T-helper 17 cell (primary cell): ENCODE measurements around the gene PRKCZ. TPM values are rescaled to one million over a fixed set of nuclear protein-coding genes. Genes with fewer than 3 reads are reported as not detected.
A peak's percentile ranks its signal among the peaks of the same experiment; 100 is the strongest.

ENCODE experiments used
- ATAC-seq: fragments of 150-1000 bp; cut with Tn5 transposase; 2 replicates; pipeline ENCODE4 v1.10.0; 2021; ENCODE audit warnings: mild to moderate bottlenecking, moderate library complexity
- DNase-seq, 3 donors: peaks; one replicate each; pipeline versions ENCODE4 v3.0.0 to v3.0.0-alpha.2; 2020 to 2021
- H3K9me3 ChIP-seq: one replicate; pipeline ENCODE4 v1.7.0; 2013; ENCODE audit warnings: low read length, mild to moderate bottlenecking; ENCODE audit not compliant: control insufficient read depth, poor library complexity, severe bottlenecking
- H3K27ac Mint-ChIP-seq: one replicate; pipeline ENCODE4 v1.8.0; 2022; ENCODE audit warnings: mild to moderate bottlenecking, moderate library complexity, mixed read lengths
- H3K27me3 Mint-ChIP-seq: one replicate; pipeline ENCODE4 v1.8.0; 2022; ENCODE audit warnings: mixed read lengths
- H3K36me3 Mint-ChIP-seq: one replicate; pipeline ENCODE4 v1.8.0; 2022; ENCODE audit warnings: low read depth, mixed read lengths
- H3K4me1 Mint-ChIP-seq: one replicate; pipeline ENCODE4 v1.8.0; 2022; ENCODE audit warnings: mild to moderate bottlenecking, mixed read lengths
- H3K4me3 Mint-ChIP-seq: one replicate; pipeline ENCODE4 v1.8.0; 2022; ENCODE audit warnings: mild to moderate bottlenecking, moderate library complexity, mixed read lengths
- total RNA-seq, 4 donors: library from RNA in 2 of 4; stranded (reverse) in 2 of 4; gene quantifications; one replicate each; pipeline ENCODE4 v1.2.3 and lab custom pipeline; 2022 to 2026

Gene PRKCZ
- total RNA-seq, 2 donors from 2014 or later: 26.0 to 33.5 TPM

DNA sequence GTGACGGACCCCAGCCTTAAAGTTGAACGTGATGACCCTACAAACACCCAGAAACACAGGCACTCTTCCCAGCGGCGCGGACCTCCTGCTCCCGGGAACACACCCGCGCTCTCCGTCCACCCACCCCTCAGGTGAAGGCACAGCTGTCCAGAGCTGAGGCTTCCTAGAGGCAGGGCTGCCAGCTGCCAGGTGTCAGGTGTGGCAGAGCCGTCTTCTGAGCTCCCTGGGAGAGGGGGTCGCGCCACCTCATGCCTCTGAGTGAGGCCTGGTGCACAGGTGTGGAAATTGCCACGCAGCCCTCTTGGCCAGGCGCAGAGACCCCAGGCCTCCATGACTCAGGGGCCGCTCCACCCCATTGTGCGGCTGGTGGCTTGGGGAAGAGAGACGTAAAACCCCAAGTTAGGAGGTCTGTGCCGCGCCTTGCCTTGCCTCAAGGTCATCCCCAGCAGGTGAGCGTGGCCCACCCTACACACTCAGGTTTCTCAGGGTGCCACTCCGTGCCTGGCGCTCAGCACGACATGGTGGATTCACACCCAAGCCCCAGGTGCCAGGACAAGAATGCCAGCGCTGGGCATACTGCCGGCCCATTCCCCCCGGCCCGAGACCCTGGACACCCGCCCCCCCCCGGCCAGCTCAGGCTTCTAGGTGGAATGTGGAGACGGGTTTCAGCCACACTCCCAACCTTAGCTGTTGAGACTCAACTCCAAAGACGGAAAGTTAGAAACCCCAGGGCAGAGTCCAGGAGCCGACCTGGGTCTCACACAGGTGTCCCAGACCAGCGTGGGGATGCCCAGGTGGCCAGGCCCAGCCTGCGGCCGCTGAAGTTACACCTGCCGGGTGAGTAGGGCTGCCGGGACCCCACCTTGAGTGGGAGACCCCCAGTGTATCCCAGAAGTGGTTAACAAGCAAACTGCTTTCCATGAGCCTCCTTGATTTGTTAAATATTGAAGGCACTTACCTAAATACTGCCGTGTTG, 136.0 kb downstream of the PRKCZ start:
- no peak for DNase-seq

DNA sequence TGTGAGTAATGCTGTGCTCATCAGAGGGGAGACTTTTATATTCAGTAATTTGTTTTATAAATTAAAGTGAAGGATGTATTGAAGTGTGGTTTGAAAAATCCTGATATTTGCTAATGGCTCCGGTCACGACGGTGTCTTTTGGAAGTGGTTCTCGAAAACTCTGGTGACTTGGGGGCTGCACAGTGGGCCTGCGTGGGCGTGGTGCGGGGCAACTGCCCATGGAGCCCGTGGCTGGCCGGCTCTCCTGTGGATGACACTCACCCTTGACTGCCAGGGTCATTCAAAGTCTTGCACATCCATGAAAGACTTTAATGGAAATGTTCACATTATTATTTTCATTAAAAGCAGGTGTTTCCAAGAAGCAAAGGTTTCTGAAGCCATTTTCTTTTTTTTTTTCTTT, 136.7 kb downstream of the PRKCZ start:
- Mint-ChIP-seq H3K36me3 (no peaks in the 10 kb centered on the region), H3K4me3 (no peak overlapping the region), H3K27me3 (no peaks in the 10 kb centered on the region), H3K27ac (no peak overlapping the region), H3K4me1 (peaks cover 14% of the 10 kb centered on the region)
- no peak for DNase-seq
- no peak for ATAC-seq
- H3K9me3 ChIP-seq: no peaks in the 10 kb centered on the region

More for the DNA sequence above, 136.0 kb downstream of the PRKCZ start:
- Mint-ChIP-seq H3K36me3 (no peaks in the 10 kb centered on the region), H3K27me3 (no peaks in the 10 kb centered on the region), H3K27ac (no peak overlapping the region), H3K4me3 (no peak overlapping the region), H3K4me1 (peaks cover 13% of the 10 kb centered on the region)
- no peaks in the 10 kb centered on the region for H3K9me3 ChIP-seq
- ATAC-seq: no peak

DNA sequence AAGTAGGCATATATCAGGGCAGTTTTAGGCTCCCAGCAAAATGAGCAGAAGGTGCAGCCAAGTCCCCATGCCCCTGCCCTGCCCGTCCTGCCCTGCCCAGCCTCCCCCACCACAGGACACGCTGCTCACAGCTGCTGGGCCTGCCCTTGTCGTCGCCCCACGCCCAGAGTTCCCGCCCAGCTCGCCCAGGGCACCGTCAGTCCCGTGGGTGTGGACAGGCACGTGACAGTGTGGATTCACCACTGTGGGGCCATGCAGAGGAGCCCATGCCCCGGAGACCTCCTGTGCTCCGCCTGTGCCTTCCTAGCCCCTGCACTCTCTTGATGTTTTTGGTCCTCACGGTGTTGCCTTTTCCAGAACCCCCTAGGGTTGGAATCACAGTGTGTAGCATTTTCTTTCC, 137.4 kb downstream of the PRKCZ start:
- DNase-seq (no peak), ATAC-seq (no peak)
- Mint-ChIP-seq H3K36me3 (no peaks in the 10 kb centered on the region), H3K27me3 (no peaks in the 10 kb centered on the region), H3K4me1 (peaks cover 14% of the 10 kb centered on the region), H3K27ac (no peak overlapping the region), H3K4me3 (no peak overlapping the region)
- no peaks in the 10 kb centered on the region for H3K9me3 ChIP-seq

DNA sequence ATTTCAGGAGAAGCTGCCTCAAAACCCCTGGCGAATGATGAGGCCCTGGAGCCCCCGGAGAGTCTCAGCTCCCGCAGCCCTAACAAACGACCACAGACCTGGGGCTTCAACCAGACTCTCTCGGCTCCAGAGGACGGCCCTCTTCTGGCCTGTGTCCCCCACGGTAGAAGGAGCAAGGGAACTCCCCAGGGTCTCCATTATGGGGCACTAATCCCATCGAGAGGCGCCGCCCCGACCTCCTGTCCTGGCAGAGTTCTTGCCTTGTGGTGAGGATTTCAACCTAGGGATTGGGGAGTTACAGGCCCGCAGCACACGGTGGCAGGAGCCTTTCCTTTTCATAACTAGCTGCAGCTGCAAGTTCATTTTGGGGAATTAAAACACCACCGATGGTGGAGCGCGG, 138.1 kb downstream of the PRKCZ start:
- Mint-ChIP-seq H3K4me1 (peaks cover 11% of the 10 kb centered on the region), H3K36me3 (no peaks in the 10 kb centered on the region), H3K4me3 (no peak overlapping the region), H3K27me3 (no peaks in the 10 kb centered on the region), H3K27ac (no peak overlapping the region)
- DNase-seq (no peak), ATAC-seq (no peak)
- H3K9me3 ChIP-seq: no peaks in the 10 kb centered on the region

DNA sequence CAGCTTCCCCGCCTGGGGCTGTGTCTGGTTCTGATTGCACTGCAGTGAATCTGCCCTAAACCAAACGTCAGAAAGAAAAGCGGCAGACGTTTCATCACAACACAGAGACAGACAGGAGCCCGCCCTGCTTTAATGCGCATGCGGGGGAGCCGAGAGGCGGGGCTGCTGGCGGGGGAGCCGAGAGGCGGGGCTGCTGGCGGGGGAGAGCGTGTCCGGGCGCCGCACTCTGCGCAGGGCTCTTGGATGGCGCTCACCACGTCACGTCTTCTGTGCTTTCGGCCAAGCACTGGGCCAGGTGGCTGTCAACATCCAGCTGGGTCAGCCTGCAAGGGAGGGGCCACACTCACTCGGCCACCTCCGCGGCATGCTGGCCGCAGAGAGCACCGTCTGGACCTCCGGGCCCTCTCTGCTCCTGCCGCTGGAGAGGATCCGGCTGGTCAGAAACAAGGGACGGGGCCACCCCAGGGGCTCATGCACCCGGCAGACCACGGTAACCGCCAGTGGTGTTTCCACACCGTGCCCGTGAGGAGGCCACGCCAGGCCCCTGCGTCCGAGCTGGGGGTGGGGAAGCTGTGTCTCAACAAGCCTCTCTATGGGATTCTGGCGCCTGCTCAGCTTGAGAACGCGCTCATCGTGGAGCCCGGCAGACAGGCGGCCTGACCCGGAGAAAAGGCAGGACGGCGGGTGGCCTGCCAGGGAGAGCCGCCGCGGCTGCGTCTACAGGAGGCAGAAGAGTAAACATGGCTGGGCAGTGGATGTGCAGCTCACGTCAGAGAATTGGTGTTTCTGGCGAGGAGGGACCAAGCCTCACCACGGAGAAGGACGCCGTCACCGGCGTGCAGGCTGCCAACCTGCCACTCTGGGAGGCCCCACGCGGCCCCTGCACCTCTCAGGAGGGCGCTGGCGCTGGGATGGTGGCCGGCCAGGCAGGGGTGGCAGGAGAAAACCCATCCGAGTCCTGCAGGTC, 139.5 kb downstream of the PRKCZ start:
- peak; percentile 83 to 88 (median 85) for DNase-seq

DNA sequence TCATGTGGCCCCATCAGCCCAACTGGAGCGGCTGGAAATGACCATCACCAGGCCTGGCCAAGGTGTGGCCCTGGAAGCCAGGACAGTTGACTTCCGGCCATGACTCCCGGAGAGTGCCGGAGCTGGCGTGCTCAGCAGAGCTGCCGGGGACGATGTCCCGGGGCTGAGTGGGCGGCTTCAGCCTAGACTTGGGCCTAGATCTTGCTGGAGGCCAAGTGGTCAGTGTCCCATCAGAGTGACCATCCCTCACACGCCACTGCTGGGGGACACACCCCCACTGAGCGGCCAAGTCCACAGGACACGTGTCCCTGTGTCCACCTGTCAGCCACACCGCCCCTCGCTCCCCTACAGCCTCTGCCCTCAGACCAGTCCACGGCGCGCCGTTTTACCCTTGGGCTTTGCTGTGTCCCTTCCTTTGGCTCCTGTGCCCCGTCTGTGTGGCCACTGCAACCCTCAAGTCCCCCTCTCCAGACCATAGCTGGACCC, 140.3 kb downstream of the PRKCZ start:
- ATAC-seq: no peak
- Mint-ChIP-seq H3K36me3 (no peaks in the 10 kb centered on the region), H3K27me3 (no peaks in the 10 kb centered on the region), H3K27ac (peak overlapping the region; percentile 80), H3K4me3 (peak overlapping the region; percentile 67), H3K4me1 (peaks cover 11% of the 10 kb centered on the region)
- H3K9me3 ChIP-seq: no peaks in the 10 kb centered on the region
- no peak for DNase-seq

More for the DNA sequence above, 139.5 kb downstream of the PRKCZ start:
- ATAC-seq: peak; percentile 94
- Mint-ChIP-seq H3K36me3 (no peaks in the 10 kb centered on the region), H3K27me3 (no peaks in the 10 kb centered on the region), H3K27ac (peak overlapping the region; percentile 65), H3K4me3 (peak overlapping the region; percentile 82), H3K4me1 (peaks cover 11% of the 10 kb centered on the region)
- H3K9me3 ChIP-seq: no peaks in the 10 kb centered on the region

DNA sequence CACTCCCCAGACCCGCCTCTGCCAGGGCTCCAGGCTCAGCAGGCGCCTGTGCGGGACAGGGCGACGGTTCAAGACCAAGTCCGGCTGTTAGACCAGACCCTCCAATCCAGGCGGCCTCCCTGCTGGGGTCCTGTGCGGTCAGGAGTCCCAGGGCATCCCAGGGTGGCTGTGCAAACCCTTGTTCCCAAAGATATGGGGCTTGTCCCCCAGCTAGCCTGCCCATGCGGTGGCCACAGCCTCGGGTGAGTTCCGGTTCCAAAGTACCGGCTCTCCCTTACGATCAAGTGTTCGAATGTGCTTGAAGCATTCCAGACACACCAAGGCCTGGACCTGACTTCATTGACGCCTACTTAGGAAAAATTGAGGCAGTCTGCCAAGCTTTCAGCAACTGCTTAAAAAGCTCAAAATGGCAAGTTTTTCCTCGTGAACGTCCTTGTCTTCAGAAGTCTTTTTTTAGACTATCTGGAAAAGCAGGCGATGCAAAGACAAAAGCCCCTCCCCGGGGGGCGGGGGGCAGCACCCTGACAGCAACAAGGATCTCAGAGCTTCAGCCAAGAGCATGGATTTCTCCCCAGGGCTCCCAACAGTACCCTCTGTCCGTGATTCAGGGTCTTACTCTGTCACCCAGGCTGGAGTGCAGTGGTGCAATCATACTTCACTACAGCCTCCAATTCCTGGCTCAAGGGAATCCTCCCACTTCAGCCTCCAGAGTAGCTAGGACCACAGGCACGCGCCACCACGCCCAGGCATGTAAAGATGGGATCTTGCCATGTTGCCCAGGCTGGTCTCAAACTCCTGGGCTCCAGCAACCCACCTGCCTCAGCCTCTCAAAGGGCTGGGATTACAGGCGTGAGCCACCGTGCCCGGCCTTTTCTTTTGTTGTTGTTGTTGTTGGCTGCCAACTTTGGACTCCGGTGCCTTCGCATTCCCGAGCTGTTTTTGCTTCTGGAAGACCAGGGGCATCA, 142.1 kb downstream of the PRKCZ start:
- H3K9me3 ChIP-seq: no peaks in the 10 kb centered on the region
- H3K4me1 Mint-ChIP-seq: peaks cover 11% of the 10 kb centered on the region
- no peaks in the 10 kb centered on the region for H3K36me3 Mint-ChIP-seq
- ATAC-seq (no peak), DNase-seq (no peak)
- H3K27ac Mint-ChIP-seq: peak overlapping the region; percentile 49
- no peaks in the 10 kb centered on the region for H3K27me3 Mint-ChIP-seq
- peak overlapping the region; percentile 7 for H3K4me3 Mint-ChIP-seq

DNA sequence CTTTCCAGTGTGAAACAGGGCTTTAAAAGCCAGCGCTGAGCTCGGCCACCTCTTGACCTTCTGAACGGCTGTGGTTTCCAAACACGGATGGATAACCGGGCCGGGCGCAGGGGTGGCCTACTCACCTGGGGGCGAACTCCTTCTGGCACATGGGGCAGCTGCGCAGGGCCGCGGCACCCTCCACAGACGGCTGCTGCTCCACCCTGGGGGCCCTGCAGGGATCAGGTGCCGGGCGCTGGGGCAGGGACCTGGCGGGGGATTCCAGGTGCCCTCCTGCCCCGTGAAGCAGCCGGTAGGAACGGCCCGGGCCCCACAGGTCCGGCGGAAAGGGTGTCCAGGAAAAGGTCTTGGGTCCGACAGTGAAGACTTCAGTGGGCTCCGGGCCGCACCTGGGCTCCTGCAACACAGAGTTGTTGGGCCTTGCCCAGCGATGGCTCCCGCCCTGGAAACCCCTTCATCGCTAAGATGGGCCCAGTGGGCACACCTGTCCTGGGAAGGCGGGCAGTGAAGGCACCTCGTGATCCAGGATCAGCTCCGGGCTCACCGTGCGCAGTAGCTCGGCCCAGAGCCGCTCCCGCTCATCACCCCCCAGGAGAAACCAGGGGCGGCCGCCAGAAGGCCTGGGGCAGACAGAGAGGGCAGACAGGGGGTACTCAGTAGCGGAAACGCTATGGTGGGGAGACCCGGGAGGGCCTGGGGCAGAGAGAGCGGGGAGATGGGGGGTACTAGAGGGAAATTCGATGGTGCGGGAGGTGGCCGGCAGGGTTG, 143.5 kb downstream of the PRKCZ start:
- ATAC-seq: no peak
- H3K36me3 Mint-ChIP-seq: no peaks in the 10 kb centered on the region

DNA sequence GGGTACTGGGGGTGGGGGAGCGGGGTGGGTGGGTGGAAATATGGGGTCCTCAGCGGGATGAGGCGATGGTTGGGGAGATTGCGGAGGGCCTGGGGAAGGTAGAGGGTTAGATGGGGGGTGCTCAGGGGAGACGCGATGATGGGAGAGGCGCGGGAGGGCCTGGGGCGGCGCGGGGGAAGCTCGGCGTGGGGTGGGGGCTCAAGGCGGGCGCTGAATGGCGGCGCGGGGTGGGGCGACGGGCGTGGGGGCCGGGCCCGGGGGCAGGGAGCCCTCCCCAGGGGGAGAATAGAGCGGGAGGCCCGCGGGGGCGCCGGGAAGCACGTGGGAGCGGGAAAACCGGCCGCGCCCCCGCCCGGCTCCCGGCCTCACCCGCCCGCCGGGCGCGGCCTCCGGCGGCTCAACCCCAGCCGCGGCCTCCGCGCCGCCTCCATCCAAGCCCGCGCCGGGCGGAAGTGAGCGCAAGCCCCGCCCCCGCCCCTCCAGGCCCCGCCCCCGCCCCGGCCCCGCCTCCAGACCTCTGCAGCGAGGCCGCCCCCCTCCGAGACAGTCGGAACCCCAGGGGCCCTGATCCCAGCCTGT, 144.2 kb downstream of the PRKCZ start, which contains the start of gene FAAP20:
FAAP20 (minus strand) TSS at position 454 of the 579 bp plus-strand sequence; CDS start at position 431, 23 bp downstream.
- Mint-ChIP-seq H3K4me3 (peak within 1 kb of the TSS; percentile 92), H3K27ac (peak within 1 kb of the TSS; percentile 53), H3K4me1 (peaks cover 14% of the 10 kb centered on the region), H3K36me3 (no peaks in the 10 kb centered on the region), H3K27me3 (no peaks in the 10 kb centered on the region)
- ATAC-seq: peak; percentile 72
- DNase-seq: peak in 2 of 3 donors; percentile 70 to 73
- H3K9me3 ChIP-seq: no peaks in the 10 kb centered on the region

More for the DNA sequence above, 143.5 kb downstream of the PRKCZ start:
- Mint-ChIP-seq H3K4me3 (peak overlapping the region; percentile 84), H3K4me1 (peaks cover 9% of the 10 kb centered on the region), H3K27ac (no peak overlapping the region), H3K27me3 (no peaks in the 10 kb centered on the region)
- DNase-seq: no peak
- no peaks in the 10 kb centered on the region for H3K9me3 ChIP-seq

DNA sequence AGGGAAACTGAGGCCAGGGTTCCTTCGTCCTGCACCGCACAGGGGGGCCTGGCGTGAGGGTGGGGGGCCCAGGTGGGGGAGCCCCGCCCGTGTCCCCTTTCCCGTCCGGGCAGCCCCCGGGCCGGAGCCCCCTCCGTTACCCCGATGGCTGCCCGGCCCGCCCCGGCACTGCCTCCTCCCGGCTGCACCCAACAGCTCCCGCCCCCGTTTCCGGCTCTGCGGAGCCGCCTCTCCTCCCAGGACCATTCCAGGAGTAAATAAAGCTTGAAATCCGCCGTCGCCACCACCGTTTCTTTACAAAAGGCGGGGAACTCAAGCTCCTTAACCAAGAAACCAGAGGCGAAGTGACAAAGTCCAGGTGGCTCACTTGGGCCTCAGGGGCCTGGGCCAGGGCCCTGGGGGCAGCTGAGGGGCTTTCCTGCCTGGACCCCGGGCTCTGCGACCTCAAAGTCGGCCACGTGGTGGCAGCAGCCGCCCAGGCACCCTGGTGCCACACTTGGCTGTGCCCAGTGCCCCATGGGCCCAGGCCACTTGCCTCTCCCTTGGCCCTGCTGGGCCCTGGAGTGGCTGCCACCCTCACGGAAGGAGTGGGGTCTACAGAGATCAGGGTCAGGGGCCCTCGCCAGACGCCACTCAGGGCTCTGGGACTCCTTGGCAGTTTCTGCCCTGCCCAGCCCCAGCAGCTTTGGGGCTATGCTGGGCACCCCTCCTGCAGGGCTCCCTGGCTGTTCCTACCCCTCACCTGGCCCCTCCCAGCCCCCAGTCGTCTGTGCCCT, 144.9 kb downstream of the PRKCZ start:
- Mint-ChIP-seq H3K27ac (peak overlapping the region; percentile 53), H3K4me3 (peak overlapping the region; percentile 92), H3K4me1 (peaks cover 20% of the 10 kb centered on the region), H3K36me3 (no peaks in the 10 kb centered on the region), H3K27me3 (no peaks in the 10 kb centered on the region)
- peak; percentile 81 for ATAC-seq
- no peaks in the 10 kb centered on the region for H3K9me3 ChIP-seq
- peak; percentile 80 to 85 (median 84) for DNase-seq

DNA sequence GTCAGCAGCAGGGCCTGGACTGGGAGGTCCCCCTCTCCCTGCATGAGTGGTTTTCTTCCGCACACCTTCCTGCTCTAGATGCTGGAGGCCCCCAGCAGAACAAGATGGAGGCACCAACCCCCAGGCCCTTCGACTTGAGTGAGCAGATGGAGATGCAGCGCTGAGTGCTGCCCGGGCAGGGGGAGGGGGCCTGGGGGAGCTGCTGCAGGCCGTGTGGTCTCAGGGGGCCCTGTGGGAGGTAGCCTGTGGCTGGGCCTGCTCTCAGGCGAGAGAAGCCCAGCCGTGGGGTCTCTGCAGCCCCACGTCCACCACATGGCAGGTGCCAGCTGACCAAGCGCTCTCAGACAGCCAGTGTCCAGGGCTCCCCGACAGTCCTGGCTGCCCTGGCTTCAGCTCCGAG, 145.6 kb downstream of the PRKCZ start:
- peaks cover 19% of the 10 kb centered on the region for H3K4me1 Mint-ChIP-seq
- no peak overlapping the region for H3K4me3 Mint-ChIP-seq
- H3K9me3 ChIP-seq: no peaks in the 10 kb centered on the region
- H3K36me3 Mint-ChIP-seq: no peaks in the 10 kb centered on the region
- DNase-seq (no peak), ATAC-seq (no peak)
- no peaks in the 10 kb centered on the region for H3K27me3 Mint-ChIP-seq
- peak overlapping the region; percentile 53 for H3K27ac Mint-ChIP-seq
